HEK293 (cell line): ENCODE measurements around the gene RAB17.

Experiments
- MZF1 ChIP-seq: fragments of 450-650 bp; formaldehyde crosslinking; IDR thresholded peaks from 2 replicates; pipeline ENCODE4 v1.5.1; 2017; ENCODE audit warnings: missing biosample characterization, missing genetic modification characterization, borderline replicate concordance
- SCRT1 ChIP-seq: fragments of 450-650 bp; formaldehyde crosslinking; IDR thresholded peaks from 2 replicates; pipeline ENCODE4 v1.5.1; 2016; ENCODE audit warnings: missing biosample characterization, missing genetic modification characterization, borderline replicate concordance
- TRIM28 ChIP-seq: IDR thresholded peaks from 2 replicates; pipeline ENCODE4 v1.6.1; 2011; ENCODE audit warnings: low read length, control low read depth, borderline replicate concordance
- ZBTB48 ChIP-seq: fragments of 450-650 bp; formaldehyde crosslinking; IDR thresholded peaks from 2 replicates; pipeline ENCODE4 v1.5.1; 2016; ENCODE audit warnings: missing biosample characterization, missing genetic modification characterization
- ZNF133 ChIP-seq: fragments of 450-650 bp; formaldehyde crosslinking; IDR thresholded peaks from 2 replicates; pipeline ENCODE4 v1.5.1; 2016; ENCODE audit warnings: missing biosample characterization, missing genetic modification characterization
- ZNF23 ChIP-seq: fragments of 450-650 bp; formaldehyde crosslinking; IDR thresholded peaks from 2 replicates; pipeline ENCODE4 v1.5.1; 2016; ENCODE audit warnings: missing biosample characterization, missing genetic modification characterization, borderline replicate concordance
- ZNF239 ChIP-seq: fragments of 450-650 bp; formaldehyde crosslinking; IDR thresholded peaks from 2 replicates; pipeline ENCODE4 v1.5.1; 2016; ENCODE audit warnings: missing biosample characterization, missing genetic modification characterization
- ZNF354C ChIP-seq: fragments of 450-650 bp; formaldehyde crosslinking; IDR thresholded peaks from 2 replicates; pipeline ENCODE4 v1.5.1; 2016; ENCODE audit warnings: missing biosample characterization, missing genetic modification characterization, low read depth, borderline replicate concordance
- ZNF366 ChIP-seq: fragments of 450-650 bp; formaldehyde crosslinking; conservative IDR thresholded peaks from 2 replicates; pipeline ENCODE4 v1.5.1; 2016; ENCODE audit warnings: missing biosample characterization, missing genetic modification characterization
- ZNF394 ChIP-seq: fragments of 450-650 bp; formaldehyde crosslinking; IDR thresholded peaks from 2 replicates; pipeline ENCODE4 v1.5.1; 2016; ENCODE audit warnings: missing biosample characterization, missing genetic modification characterization, mild to moderate bottlenecking, moderate library complexity, borderline replicate concordance
- ZNF426 ChIP-seq: fragments of 450-650 bp; formaldehyde crosslinking; IDR thresholded peaks from 2 replicates; pipeline ENCODE4 v1.5.1; 2017; ENCODE audit warnings: missing biosample characterization, missing genetic modification characterization, mild to moderate bottlenecking, inconsistent platforms, moderate library complexity
- ZNF521 ChIP-seq: fragments of 450-650 bp; formaldehyde crosslinking; IDR thresholded peaks from 2 replicates; pipeline ENCODE4 v1.5.1; 2017; ENCODE audit warnings: missing biosample characterization, mild to moderate bottlenecking, missing genetic modification characterization
- ZNF544 ChIP-seq: fragments of 450-650 bp; formaldehyde crosslinking; IDR thresholded peaks from 2 replicates; pipeline ENCODE4 v1.5.0; 2017; ENCODE audit warnings: missing biosample characterization, missing genetic modification characterization
- ZNF571 ChIP-seq: fragments of 450-650 bp; formaldehyde crosslinking; IDR thresholded peaks from 2 replicates; pipeline ENCODE4 v1.5.0; 2017; ENCODE audit warnings: missing biosample characterization, missing genetic modification characterization
- ZNF654 ChIP-seq: fragments of 450-650 bp; formaldehyde crosslinking; IDR thresholded peaks from 2 replicates; pipeline ENCODE4 v1.5.1; 2016; ENCODE audit warnings: low read depth, missing biosample characterization, missing genetic modification characterization
- ZNF664 ChIP-seq: fragments of 450-650 bp; formaldehyde crosslinking; IDR thresholded peaks from 2 replicates; pipeline ENCODE4 v1.5.1; 2016; ENCODE audit warnings: missing biosample characterization, missing genetic modification characterization
- ZNF776 ChIP-seq: fragments of 450-650 bp; formaldehyde crosslinking; IDR thresholded peaks from 2 replicates; pipeline ENCODE4 v1.5.0; 2017; ENCODE audit warnings: missing biosample characterization, missing genetic modification characterization, borderline replicate concordance
- ZNF777 ChIP-seq: fragments of 450-650 bp; formaldehyde crosslinking; IDR thresholded peaks from 2 replicates; pipeline ENCODE4 v1.5.1; 2017; ENCODE audit warnings: missing biosample characterization, missing genetic modification characterization, borderline replicate concordance
- TF ChIP-seq, protein P1 (sequence below): sonication (generic); formaldehyde crosslinking; IDR thresholded peaks from 2 replicates; pipeline ENCODE4 v1.8.1; 2022; ENCODE audit warnings: mild to moderate bottlenecking, moderate library complexity, missing genetic modification reagents
- TF ChIP-seq, protein P2 (sequence below): fragments of 450-650 bp; formaldehyde crosslinking; IDR thresholded peaks from 2 replicates; pipeline ENCODE4 v1.5.1; 2016; ENCODE audit warnings: missing biosample characterization, missing genetic modification characterization, borderline replicate concordance
- TF ChIP-seq, protein P3 (sequence below): fragments of 450-650 bp; formaldehyde crosslinking; IDR thresholded peaks from 2 replicates; pipeline ENCODE4 v1.5.0; 2017; ENCODE audit warnings: missing biosample characterization, missing genetic modification characterization, borderline replicate concordance
- TF ChIP-seq, protein P4 (sequence below): fragments of 450-650 bp; formaldehyde crosslinking; IDR thresholded peaks from 2 replicates; pipeline ENCODE4 v1.5.1; 2017; ENCODE audit warnings: missing biosample characterization, missing genetic modification characterization
- TF ChIP-seq, protein P5 (sequence below): fragments of 450-650 bp; formaldehyde crosslinking; IDR thresholded peaks from 2 replicates; pipeline ENCODE4 v1.5.1; 2017; ENCODE audit warnings: missing biosample characterization, missing genetic modification characterization
- TF ChIP-seq, protein P6 (sequence below): fragments of 450-650 bp; formaldehyde crosslinking; optimal IDR thresholded peaks from 2 replicates; pipeline ENCODE3; 2016; ENCODE audit warnings: missing biosample characterization, mild to moderate bottlenecking, missing genetic modification characterization
- TF ChIP-seq, protein P7 (sequence below): fragments of 450-650 bp; formaldehyde crosslinking; IDR thresholded peaks from 2 replicates; pipeline ENCODE4 v1.5.1; 2016; ENCODE audit warnings: missing biosample characterization, missing genetic modification characterization

The RAB17 gene

DNA sequence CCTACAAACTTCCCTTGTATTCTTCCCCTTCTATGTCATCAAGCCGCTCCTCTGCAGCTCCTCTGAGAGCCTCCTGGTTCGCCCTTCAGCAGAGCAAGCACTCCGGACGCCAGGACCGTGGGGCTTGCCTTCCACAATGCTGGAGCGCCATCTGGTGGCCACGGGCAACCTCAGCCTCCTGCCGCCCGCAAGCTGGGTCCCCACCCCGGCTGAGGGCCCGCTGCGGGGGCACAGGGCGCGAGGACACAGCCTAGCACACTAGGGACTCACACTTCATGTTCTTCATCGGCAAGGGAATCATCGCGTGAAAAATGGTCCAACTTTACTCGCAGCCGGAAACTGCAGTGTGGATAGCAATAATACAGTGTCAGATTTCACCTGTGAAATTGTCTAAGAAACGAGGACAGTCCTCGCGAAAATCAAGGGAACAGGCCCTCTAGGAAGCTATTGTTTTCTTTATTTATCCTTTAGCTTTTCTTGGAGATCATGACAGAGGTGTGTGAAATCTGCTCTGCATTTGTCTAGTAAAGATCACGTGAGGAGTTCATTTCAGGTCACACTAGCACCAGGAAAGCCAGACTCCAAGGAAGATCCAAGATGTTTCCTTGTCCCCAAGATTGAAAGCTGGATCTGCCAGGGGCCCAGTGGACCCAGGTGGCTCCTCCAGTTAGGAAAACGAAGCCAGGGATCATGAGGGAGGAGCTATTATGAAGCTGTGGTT, 18.4 kb downstream of the RAB17 start (continued):
- TF ChIP-seq, protein P1, sequence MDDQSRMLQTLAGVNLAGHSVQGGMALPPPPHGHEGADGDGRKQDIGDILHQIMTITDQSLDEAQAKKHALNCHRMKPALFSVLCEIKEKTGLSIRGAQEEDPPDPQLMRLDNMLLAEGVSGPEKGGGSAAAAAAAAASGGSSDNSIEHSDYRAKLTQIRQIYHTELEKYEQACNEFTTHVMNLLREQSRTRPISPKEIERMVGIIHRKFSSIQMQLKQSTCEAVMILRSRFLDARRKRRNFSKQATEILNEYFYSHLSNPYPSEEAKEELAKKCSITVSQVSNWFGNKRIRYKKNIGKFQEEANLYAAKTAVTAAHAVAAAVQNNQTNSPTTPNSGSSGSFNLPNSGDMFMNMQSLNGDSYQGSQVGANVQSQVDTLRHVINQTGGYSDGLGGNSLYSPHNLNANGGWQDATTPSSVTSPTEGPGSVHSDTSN (CRISPR knock-in tag) = no peak
- TF ChIP-seq, protein P2, sequence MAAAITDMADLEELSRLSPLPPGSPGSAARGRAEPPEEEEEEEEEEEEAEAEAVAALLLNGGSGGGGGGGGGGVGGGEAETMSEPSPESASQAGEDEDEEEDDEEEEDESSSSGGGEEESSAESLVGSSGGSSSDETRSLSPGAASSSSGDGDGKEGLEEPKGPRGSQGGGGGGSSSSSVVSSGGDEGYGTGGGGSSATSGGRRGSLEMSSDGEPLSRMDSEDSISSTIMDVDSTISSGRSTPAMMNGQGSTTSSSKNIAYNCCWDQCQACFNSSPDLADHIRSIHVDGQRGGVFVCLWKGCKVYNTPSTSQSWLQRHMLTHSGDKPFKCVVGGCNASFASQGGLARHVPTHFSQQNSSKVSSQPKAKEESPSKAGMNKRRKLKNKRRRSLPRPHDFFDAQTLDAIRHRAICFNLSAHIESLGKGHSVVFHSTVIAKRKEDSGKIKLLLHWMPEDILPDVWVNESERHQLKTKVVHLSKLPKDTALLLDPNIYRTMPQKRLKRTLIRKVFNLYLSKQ (tag by site-specific recombination) = no peak
- TF ChIP-seq TRIM28 (0 out of 2 replicates have a peak, but pooled peaks have one; percentile 29), ZNF777 (tag by site-specific recombination) (no peak), ZNF394 (tag by site-specific recombination) (peak; percentile 22; the same call in 1 of the 2 replicates), ZNF571 (tag by site-specific recombination) (no peak), ZNF776 (tag by site-specific recombination) (no peak), ZNF544 (tag by site-specific recombination) (no peak), ZNF664 (tag by site-specific recombination) (no peak), ZNF426 (tag by site-specific recombination) (no peak), ZNF239 (tag by site-specific recombination) (no peak), ZBTB48 (tag by site-specific recombination) (no peak), ZNF521 (tag by site-specific recombination) (no peak), ZNF654 (tag by site-specific recombination) (peak; percentile 81), ZNF133 (no peak), ZNF23 (tag by site-specific recombination) (no peak), ZNF354C (tag by site-specific recombination) (no peak), SCRT1 (no peak), ZNF366 (tag by site-specific recombination) (no peak), MZF1 (tag by site-specific recombination) (no peak)
- TF ChIP-seq, protein P3, sequence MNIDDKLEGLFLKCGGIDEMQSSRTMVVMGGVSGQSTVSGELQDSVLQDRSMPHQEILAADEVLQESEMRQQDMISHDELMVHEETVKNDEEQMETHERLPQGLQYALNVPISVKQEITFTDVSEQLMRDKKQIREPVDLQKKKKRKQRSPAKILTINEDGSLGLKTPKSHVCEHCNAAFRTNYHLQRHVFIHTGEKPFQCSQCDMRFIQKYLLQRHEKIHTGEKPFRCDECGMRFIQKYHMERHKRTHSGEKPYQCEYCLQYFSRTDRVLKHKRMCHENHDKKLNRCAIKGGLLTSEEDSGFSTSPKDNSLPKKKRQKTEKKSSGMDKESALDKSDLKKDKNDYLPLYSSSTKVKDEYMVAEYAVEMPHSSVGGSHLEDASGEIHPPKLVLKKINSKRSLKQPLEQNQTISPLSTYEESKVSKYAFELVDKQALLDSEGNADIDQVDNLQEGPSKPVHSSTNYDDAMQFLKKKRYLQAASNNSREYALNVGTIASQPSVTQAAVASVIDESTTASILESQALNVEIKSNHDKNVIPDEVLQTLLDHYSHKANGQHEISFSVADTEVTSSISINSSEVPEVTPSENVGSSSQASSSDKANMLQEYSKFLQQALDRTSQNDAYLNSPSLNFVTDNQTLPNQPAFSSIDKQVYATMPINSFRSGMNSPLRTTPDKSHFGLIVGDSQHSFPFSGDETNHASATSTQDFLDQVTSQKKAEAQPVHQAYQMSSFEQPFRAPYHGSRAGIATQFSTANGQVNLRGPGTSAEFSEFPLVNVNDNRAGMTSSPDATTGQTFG (tag by site-specific recombination) = no peak
- TF ChIP-seq, protein P4, sequence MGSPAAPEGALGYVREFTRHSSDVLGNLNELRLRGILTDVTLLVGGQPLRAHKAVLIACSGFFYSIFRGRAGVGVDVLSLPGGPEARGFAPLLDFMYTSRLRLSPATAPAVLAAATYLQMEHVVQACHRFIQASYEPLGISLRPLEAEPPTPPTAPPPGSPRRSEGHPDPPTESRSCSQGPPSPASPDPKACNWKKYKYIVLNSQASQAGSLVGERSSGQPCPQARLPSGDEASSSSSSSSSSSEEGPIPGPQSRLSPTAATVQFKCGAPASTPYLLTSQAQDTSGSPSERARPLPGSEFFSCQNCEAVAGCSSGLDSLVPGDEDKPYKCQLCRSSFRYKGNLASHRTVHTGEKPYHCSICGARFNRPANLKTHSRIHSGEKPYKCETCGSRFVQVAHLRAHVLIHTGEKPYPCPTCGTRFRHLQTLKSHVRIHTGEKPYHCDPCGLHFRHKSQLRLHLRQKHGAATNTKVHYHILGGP = no peak
- TF ChIP-seq, protein P5, sequence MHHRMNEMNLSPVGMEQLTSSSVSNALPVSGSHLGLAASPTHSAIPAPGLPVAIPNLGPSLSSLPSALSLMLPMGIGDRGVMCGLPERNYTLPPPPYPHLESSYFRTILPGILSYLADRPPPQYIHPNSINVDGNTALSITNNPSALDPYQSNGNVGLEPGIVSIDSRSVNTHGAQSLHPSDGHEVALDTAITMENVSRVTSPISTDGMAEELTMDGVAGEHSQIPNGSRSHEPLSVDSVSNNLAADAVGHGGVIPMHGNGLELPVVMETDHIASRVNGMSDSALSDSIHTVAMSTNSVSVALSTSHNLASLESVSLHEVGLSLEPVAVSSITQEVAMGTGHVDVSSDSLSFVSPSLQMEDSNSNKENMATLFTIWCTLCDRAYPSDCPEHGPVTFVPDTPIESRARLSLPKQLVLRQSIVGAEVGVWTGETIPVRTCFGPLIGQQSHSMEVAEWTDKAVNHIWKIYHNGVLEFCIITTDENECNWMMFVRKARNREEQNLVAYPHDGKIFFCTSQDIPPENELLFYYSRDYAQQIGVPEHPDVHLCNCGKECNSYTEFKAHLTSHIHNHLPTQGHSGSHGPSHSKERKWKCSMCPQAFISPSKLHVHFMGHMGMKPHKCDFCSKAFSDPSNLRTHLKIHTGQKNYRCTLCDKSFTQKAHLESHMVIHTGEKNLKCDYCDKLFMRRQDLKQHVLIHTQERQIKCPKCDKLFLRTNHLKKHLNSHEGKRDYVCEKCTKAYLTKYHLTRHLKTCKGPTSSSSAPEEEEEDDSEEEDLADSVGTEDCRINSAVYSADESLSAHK (tag by site-specific recombination) = no peak
- TF ChIP-seq, protein P6, sequence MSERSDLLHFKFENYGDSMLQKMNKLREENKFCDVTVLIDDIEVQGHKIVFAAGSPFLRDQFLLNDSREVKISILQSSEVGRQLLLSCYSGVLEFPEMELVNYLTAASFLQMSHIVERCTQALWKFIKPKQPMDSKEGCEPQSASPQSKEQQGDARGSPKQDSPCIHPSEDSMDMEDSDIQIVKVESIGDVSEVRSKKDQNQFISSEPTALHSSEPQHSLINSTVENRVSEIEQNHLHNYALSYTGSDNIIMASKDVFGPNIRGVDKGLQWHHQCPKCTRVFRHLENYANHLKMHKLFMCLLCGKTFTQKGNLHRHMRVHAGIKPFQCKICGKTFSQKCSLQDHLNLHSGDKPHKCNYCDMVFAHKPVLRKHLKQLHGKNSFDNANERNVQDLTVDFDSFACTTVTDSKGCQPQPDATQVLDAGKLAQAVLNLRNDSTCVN (tag by site-specific recombination) = peak; percentile 17
- TF ChIP-seq, protein P7, sequence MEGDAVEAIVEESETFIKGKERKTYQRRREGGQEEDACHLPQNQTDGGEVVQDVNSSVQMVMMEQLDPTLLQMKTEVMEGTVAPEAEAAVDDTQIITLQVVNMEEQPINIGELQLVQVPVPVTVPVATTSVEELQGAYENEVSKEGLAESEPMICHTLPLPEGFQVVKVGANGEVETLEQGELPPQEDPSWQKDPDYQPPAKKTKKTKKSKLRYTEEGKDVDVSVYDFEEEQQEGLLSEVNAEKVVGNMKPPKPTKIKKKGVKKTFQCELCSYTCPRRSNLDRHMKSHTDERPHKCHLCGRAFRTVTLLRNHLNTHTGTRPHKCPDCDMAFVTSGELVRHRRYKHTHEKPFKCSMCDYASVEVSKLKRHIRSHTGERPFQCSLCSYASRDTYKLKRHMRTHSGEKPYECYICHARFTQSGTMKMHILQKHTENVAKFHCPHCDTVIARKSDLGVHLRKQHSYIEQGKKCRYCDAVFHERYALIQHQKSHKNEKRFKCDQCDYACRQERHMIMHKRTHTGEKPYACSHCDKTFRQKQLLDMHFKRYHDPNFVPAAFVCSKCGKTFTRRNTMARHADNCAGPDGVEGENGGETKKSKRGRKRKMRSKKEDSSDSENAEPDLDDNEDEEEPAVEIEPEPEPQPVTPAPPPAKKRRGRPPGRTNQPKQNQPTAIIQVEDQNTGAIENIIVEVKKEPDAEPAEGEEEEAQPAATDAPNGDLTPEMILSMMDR (tag by site-specific recombination) = peak; percentile 99
